IMR-90 (cell line): ENCODE results near the gene BMP8B.

ENCODE experiments used
- MAZ ChIP-seq: IDR thresholded peaks from 2 replicates; pipeline ENCODE4 v1.6.1; 2012; ENCODE audit warnings: low read depth, mild to moderate bottlenecking, low read length, improper control_type of control experiment, moderate library complexity, borderline replicate concordance
- POLR2A ChIP-seq: IDR thresholded peaks from 2 replicates; pipeline ENCODE4 v1.6.1; 2012; ENCODE audit warnings: mild to moderate bottlenecking, low read depth, low read length
- RFX5 ChIP-seq: IDR thresholded peaks from 2 replicates; pipeline ENCODE4 v1.8.0; 2012; ENCODE audit warnings: low read depth, mild to moderate bottlenecking, low read length, moderate library complexity
- TF ChIP-seq, protein P1 (sequence below): conservative IDR thresholded peaks from 2 replicates; pipeline ENCODE4 v1.5.1; 2012; ENCODE audit warnings: mild to moderate bottlenecking, low read depth, low read length, improper control_type of control experiment

DNA sequence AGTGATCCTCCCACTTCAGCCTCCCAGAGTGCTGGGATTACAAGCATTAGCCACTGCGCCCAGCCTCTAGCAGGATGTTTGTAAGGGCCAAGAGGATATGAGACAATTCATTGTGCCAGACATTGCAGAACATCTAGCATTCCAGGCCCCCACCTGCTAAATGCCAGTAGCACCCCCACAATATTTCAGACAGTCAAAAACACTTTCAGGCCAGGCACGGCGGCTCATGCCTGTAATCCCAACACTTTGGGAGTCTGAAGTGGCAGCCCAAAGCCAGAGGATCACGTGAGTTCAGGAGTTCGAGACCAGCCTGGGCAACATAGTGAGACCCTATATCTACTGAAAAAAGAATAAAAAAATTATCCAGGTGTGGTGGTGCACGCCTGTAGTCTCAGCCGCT, 37.1 kb downstream of the BMP8B start:
- TF ChIP-seq, protein P1, sequence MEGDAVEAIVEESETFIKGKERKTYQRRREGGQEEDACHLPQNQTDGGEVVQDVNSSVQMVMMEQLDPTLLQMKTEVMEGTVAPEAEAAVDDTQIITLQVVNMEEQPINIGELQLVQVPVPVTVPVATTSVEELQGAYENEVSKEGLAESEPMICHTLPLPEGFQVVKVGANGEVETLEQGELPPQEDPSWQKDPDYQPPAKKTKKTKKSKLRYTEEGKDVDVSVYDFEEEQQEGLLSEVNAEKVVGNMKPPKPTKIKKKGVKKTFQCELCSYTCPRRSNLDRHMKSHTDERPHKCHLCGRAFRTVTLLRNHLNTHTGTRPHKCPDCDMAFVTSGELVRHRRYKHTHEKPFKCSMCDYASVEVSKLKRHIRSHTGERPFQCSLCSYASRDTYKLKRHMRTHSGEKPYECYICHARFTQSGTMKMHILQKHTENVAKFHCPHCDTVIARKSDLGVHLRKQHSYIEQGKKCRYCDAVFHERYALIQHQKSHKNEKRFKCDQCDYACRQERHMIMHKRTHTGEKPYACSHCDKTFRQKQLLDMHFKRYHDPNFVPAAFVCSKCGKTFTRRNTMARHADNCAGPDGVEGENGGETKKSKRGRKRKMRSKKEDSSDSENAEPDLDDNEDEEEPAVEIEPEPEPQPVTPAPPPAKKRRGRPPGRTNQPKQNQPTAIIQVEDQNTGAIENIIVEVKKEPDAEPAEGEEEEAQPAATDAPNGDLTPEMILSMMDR, result no peak
- no peak for TF ChIP-seq POLR2A
- no peak for TF ChIP-seq MAZ
- TF ChIP-seq RFX5, result no peak
